ENCODE measurements around the gene LGALS16. TPM values are rescaled to one million over a fixed set of nuclear protein-coding genes. Genes with fewer than 3 reads are reported as not detected.

The LGALS16 gene
- total RNA-seq, 1 donor from 2014 or later, result not detected

Other genes with a start within 250 kb of the LGALS16 start
- gene ZFP36, start 249.1 kb upstream of the LGALS16 start, total RNA-seq, result 0.59 and 1.1 TPM in 2 replicates
- gene PLEKHG2, start 243.2 kb upstream of the LGALS16 start, total RNA-seq, result 10.7 and 13.2 TPM in 2 replicates
- 195 and 372 TPM in 2 replicates for gene RPS16, start 220.0 kb upstream of the LGALS16 start, total RNA-seq
- gene SUPT5H, start 210.3 kb upstream of the LGALS16 start, total RNA-seq, result 52.4 and 60.3 TPM in 2 replicates
- 91.6 and 93.8 TPM in 2 replicates for gene TIMM50, start 175.1 kb upstream of the LGALS16 start, total RNA-seq
- gene DLL3, start 157.0 kb upstream of the LGALS16 start, total RNA-seq, result 0.25 and 0.53 TPM in 2 replicates
- not detected in 2 replicates for gene SELENOV, start 140.8 kb upstream of the LGALS16 start, total RNA-seq
- gene EID2B, start 123.1 kb upstream of the LGALS16 start, total RNA-seq, result 3.1 and 4.7 TPM in 2 replicates
- gene EID2, start 115.8 kb upstream of the LGALS16 start, total RNA-seq, result 19.2 and 19.6 TPM in 2 replicates
- not detected in 2 replicates for gene LGALS13, start 53.4 kb upstream of the LGALS16 start, total RNA-seq
- gene LGALS14, start 48.6 kb downstream of the LGALS16 start, total RNA-seq, result not detected in 2 replicates
- gene CLC, start 82.1 kb downstream of the LGALS16 start, total RNA-seq, result not detected in 2 replicates
- not detected in 2 replicates for gene LEUTX, start 122.9 kb downstream of the LGALS16 start, total RNA-seq
- 9.2 and 12.4 TPM in 2 replicates for gene DYRK1B, start 178.2 kb downstream of the LGALS16 start, total RNA-seq
- 278 and 378 TPM in 2 replicates for gene FBL, start 190.5 kb downstream of the LGALS16 start, total RNA-seq